ENCODE results near the gene SLC39A7. TPM values are rescaled to one million over a fixed set of nuclear protein-coding genes. Genes with fewer than 3 reads are reported as not detected.
A peak's percentile ranks its signal among the peaks of the same experiment; 100 is the strongest.

SLC39A7 gene
- total RNA-seq, 1 experiment from 2014 or later = 130 TPM

DNA sequence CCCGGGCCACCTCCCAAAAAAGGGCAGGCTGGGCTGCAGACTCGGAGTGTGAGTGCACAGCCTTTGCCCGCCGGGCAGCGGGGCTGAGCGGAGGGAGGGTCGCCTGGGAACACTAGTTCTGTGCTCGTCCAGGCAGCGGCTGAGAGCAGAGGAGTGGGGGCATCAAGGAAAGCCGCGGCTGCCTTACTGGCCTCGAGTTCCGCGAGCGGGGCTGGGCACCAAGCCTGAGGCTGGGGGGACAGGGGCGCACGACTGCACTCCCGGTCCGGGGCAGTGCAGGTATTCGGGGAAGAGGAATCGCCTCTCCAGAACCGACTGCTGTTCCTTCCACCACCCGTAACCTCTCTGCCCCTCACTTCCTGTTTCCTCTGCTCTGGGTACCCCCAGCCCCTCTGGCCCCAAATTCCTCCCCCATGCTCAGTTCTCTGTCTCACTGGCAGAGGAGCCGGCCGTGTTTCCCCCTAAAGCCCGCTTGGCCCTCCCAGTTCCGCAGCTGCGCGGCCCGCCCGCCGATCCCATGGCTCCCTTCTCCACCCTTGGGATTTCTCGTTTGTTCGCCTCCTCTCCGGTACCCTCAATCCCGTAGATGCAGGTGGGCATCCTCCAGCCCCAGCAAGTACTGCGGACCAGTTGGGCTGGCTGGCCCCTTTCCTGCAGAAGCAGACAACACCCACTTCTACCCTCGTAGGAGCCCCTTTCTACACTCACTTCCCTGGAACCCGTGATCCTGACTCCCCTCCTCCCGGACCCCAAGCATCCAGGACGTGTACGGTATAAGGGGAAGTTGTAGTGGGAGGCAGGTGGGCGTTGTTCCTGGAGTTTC is 12.7 kb downstream of the SLC39A7 start:
- TF ChIP-seq JUND (IDR thresholded peaks at IDR 0.05) (no peak), POLR2AphosphoS5 (IDR thresholded peaks at IDR 0.05; ENCODE audit: low read depth, low read length) (peak; percentile 43; the same call in 1 of the 2 replicates)
- Histone ChIP-seq H3K27ac (ENCODE audit: low read depth, low read length) (no peak overlapping the region), H3K4me1 (ENCODE audit: control insufficient read depth in 1 of 2, insufficient read depth in 2 of 2, low read length in 2 of 2) (peaks cover 2 to 13% of the 10 kb centered on the region in 2 experiments; a peak in 1 of 4 replicates), H4K20me1 (ENCODE audit: insufficient read depth) (no peaks in the 10 kb centered on the region), H3K4me2 (ENCODE audit: low read length) (no peak overlapping the region), H2AFZ (ENCODE audit: low read depth, low read length, poor library complexity, severe bottlenecking) (no peak overlapping the region), H3K4me3 (replicated peaks in 1 of 2; ENCODE audit: low read depth in 1 of 2, low read length in 2 of 2) (no peak overlapping the region), H3K27me3 (ENCODE audit: insufficient read depth, low read length) (no peaks in the 10 kb centered on the region), H3K9me3 (ENCODE audit: control insufficient read depth in 1 of 2, insufficient read depth in 1 of 2, low read depth in 1 of 2, low read length in 2 of 2) (no peaks in the 10 kb centered on the region), H3K36me3 (ENCODE audit: control insufficient read depth in 1 of 2, insufficient read depth in 2 of 2, low read length in 2 of 2) (peaks cover 10 to 15% of the 10 kb centered on the region in 2 experiments; a peak in 3 of 4 replicates), H3K9ac (ENCODE audit: low read length) (no peak overlapping the region), H3K79me2 (ENCODE audit: insufficient read depth, low read length) (peaks cover 15% of the 10 kb centered on the region), H3K9me2 (ENCODE audit: insufficient read depth) (no peaks in the 10 kb centered on the region)
- ATAC-seq (no peak), DNase-seq (ENCODE audit: low read depth, low spot score) (no peak)
- RAD21 ChIA-PET (ENCODE audit: low non-redundant PET in 1 of 2, low total read pairs in 2 of 2, uncharacterized antibody in 2 of 2, unreplicated experiment in 2 of 2) = no interaction called here
- CTCF ChIA-PET = no interaction called here
- POLR2A ChIA-PET = no interaction called here
- BruUV-seq (replicated peaks) = no TSS peak
- intact Hi-C loops (cut with micrococcal nuclease) = no loop called here

DNA sequence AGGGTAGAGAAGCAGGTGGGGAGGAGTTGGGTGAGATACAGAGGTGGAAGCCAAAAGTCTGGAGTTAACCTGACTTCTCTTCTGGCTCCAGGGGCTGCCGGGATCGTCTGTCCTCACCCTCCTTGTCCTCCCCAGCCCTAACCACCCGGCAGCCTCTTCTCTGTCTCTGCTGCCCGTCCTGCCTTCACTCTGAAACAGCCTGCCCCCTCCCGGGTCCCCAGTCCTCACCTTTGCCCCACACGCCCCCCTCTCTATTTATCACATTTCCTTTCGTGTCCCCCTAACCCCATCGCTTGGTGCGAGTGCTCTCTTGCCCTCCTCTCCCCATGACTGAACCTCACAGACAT is 13.3 kb downstream of the SLC39A7 start:
- ChIA-PET POLR2A (no interaction called here), RAD21 (ENCODE audit: low non-redundant PET in 1 of 2, low total read pairs in 2 of 2, uncharacterized antibody in 2 of 2, unreplicated experiment in 2 of 2) (no interaction called here), CTCF (no interaction called here)
- Histone ChIP-seq H4K20me1 (ENCODE audit: insufficient read depth) (no peaks in the 10 kb centered on the region), H3K9me2 (ENCODE audit: insufficient read depth) (no peaks in the 10 kb centered on the region), H3K4me1 (ENCODE audit: control insufficient read depth in 1 of 2, insufficient read depth in 2 of 2, low read length in 2 of 2) (peaks cover 1 to 10% of the 10 kb centered on the region in 2 experiments; a peak in 1 of 4 replicates), H2AFZ (ENCODE audit: low read depth, low read length, poor library complexity, severe bottlenecking) (no peak overlapping the region), H3K27ac (ENCODE audit: low read depth, low read length) (no peak overlapping the region), H3K36me3 (ENCODE audit: control insufficient read depth in 1 of 2, insufficient read depth in 2 of 2, low read length in 2 of 2) (peaks cover 10 to 15% of the 10 kb centered on the region in 2 experiments; a peak in 3 of 4 replicates), H3K4me3 (replicated peaks in 1 of 2; ENCODE audit: low read depth in 1 of 2, low read length in 2 of 2) (no peak overlapping the region), H3K27me3 (ENCODE audit: insufficient read depth, low read length) (no peaks in the 10 kb centered on the region), H3K9me3 (ENCODE audit: control insufficient read depth in 1 of 2, insufficient read depth in 1 of 2, low read depth in 1 of 2, low read length in 2 of 2) (no peaks in the 10 kb centered on the region), H3K9ac (ENCODE audit: low read length) (no peak overlapping the region), H3K79me2 (ENCODE audit: insufficient read depth, low read length) (peaks cover 11% of the 10 kb centered on the region), H3K4me2 (ENCODE audit: low read length) (no peak overlapping the region)
- no TSS peak for BruUV-seq (replicated peaks)
- ATAC-seq (no peak), DNase-seq (ENCODE audit: low read depth, low spot score) (no peak)
- intact Hi-C loops (cut with micrococcal nuclease) = no loop called here
- TF ChIP-seq, protein P1, sequence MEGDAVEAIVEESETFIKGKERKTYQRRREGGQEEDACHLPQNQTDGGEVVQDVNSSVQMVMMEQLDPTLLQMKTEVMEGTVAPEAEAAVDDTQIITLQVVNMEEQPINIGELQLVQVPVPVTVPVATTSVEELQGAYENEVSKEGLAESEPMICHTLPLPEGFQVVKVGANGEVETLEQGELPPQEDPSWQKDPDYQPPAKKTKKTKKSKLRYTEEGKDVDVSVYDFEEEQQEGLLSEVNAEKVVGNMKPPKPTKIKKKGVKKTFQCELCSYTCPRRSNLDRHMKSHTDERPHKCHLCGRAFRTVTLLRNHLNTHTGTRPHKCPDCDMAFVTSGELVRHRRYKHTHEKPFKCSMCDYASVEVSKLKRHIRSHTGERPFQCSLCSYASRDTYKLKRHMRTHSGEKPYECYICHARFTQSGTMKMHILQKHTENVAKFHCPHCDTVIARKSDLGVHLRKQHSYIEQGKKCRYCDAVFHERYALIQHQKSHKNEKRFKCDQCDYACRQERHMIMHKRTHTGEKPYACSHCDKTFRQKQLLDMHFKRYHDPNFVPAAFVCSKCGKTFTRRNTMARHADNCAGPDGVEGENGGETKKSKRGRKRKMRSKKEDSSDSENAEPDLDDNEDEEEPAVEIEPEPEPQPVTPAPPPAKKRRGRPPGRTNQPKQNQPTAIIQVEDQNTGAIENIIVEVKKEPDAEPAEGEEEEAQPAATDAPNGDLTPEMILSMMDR (IDR thresholded peaks at IDR 0.05 in 2 of 3, conservative IDR thresholded peaks at IDR 0.05 in 1 of 3; ENCODE audit: borderline replicate concordance in 1 of 3, insufficient read depth in 1 of 3, low read depth in 2 of 3, low read length in 2 of 3) = no peak
- TF ChIP-seq EZH2phosphoT487 (IDR thresholded peaks at IDR 0.05; ENCODE audit: borderline replicate concordance) (no peak), SIN3A (IDR thresholded peaks at IDR 0.05; ENCODE audit: low read depth) (no peak), POLR2AphosphoS5 (IDR thresholded peaks at IDR 0.05; ENCODE audit: low read depth, low read length) (no peak), POLR2A (IDR thresholded peaks at IDR 0.05; ENCODE audit: borderline replicate concordance, extremely low read depth, insufficient read depth, insufficient read length) (no peak), CBX3 (IDR thresholded peaks at IDR 0.05; ENCODE audit: low read depth) (no peak), ZFX (IDR thresholded peaks at IDR 0.05) (no peak), YY1 (IDR thresholded peaks at IDR 0.05; ENCODE audit: extremely low read depth, insufficient replicate concordance, low read depth, low read length) (no peak), EZH2 (IDR thresholded peaks at IDR 0.05) (no peak), JUND (IDR thresholded peaks at IDR 0.05) (no peak), TCF7L2 (IDR thresholded peaks at IDR 0.05; ENCODE audit: borderline replicate concordance, extremely low read depth, insufficient read depth, insufficient read length) (no peak), RAD21 (IDR thresholded peaks at IDR 0.05; ENCODE audit: low read depth) (no peak), CEBPB (IDR thresholded peaks at IDR 0.05; ENCODE audit: low read depth) (no peak)
- TF ChIP-seq, protein P2, sequence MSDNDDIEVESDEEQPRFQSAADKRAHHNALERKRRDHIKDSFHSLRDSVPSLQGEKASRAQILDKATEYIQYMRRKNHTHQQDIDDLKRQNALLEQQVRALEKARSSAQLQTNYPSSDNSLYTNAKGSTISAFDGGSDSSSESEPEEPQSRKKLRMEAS (IDR thresholded peaks at IDR 0.05) = no peak
- TF ChIP-seq, protein P3, sequence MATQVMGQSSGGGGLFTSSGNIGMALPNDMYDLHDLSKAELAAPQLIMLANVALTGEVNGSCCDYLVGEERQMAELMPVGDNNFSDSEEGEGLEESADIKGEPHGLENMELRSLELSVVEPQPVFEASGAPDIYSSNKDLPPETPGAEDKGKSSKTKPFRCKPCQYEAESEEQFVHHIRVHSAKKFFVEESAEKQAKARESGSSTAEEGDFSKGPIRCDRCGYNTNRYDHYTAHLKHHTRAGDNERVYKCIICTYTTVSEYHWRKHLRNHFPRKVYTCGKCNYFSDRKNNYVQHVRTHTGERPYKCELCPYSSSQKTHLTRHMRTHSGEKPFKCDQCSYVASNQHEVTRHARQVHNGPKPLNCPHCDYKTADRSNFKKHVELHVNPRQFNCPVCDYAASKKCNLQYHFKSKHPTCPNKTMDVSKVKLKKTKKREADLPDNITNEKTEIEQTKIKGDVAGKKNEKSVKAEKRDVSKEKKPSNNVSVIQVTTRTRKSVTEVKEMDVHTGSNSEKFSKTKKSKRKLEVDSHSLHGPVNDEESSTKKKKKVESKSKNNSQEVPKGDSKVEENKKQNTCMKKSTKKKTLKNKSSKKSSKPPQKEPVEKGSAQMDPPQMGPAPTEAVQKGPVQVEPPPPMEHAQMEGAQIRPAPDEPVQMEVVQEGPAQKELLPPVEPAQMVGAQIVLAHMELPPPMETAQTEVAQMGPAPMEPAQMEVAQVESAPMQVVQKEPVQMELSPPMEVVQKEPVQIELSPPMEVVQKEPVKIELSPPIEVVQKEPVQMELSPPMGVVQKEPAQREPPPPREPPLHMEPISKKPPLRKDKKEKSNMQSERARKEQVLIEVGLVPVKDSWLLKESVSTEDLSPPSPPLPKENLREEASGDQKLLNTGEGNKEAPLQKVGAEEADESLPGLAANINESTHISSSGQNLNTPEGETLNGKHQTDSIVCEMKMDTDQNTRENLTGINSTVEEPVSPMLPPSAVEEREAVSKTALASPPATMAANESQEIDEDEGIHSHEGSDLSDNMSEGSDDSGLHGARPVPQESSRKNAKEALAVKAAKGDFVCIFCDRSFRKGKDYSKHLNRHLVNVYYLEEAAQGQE (IDR thresholded peaks at IDR 0.05; ENCODE audit: low read depth) = no peak
